GM06990 (cell line): ENCODE data around the gene NHSL2.

ENCODE experiments used
- DNase-seq: peaks from one replicate; pipeline ENCODE4 v3.0.0-alpha.2; 2011; ENCODE audit not compliant: insufficient read length; ENCODE audit errors: extremely low read depth
- H3K27me3 ChIP-seq: replicated peaks from 2 replicates; pipeline ENCODE4 v1.6.0; 2011; ENCODE audit warnings: low read length; ENCODE audit not compliant: control insufficient read depth, insufficient read depth
- H3K36me3 ChIP-seq: 2 replicates; pipeline ENCODE4 v1.5.1; 2011; ENCODE audit warnings: low read length; ENCODE audit not compliant: control insufficient read depth, insufficient read depth
- H3K4me3 ChIP-seq: replicated peaks from 2 replicates; pipeline ENCODE4 v1.5.1; 2011; ENCODE audit warnings: low read depth, mild to moderate bottlenecking, control low read depth, low read length
- TF ChIP-seq, protein P1 (sequence below): IDR thresholded peaks from 2 replicates; pipeline ENCODE4 v1.5.1; 2011; ENCODE audit warnings: low read length, control low read depth, mild to moderate bottlenecking, inconsistent platforms; ENCODE audit not compliant: insufficient read depth, poor library complexity, severe bottlenecking

NHSL2 gene

DNA sequence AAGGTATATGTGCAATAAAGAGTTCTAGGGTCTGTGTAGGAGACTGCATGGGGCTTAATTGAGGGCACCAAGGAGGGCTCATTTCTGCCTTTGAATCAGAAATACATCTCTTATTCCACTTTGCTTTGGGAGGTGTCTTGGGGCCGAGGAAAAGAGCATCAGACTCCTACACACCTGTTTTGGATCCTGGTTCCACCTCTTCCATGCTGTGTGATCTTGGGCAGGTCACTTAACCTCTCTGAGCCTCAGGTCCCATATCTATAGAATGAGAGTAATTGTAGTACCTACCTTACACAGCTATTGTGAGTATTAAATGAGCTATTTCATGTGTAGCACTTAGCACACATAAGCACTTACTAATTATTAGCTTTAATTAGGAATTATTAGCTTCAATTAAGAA lies 120.5 kb downstream of the NHSL2 start:
- DNase-seq, result no peak
- H3K36me3 ChIP-seq, result no peaks in the 10 kb centered on the region
- no peak overlapping the region for H3K4me3 ChIP-seq
- no peaks in the 10 kb centered on the region for H3K27me3 ChIP-seq
- TF ChIP-seq, protein P1, sequence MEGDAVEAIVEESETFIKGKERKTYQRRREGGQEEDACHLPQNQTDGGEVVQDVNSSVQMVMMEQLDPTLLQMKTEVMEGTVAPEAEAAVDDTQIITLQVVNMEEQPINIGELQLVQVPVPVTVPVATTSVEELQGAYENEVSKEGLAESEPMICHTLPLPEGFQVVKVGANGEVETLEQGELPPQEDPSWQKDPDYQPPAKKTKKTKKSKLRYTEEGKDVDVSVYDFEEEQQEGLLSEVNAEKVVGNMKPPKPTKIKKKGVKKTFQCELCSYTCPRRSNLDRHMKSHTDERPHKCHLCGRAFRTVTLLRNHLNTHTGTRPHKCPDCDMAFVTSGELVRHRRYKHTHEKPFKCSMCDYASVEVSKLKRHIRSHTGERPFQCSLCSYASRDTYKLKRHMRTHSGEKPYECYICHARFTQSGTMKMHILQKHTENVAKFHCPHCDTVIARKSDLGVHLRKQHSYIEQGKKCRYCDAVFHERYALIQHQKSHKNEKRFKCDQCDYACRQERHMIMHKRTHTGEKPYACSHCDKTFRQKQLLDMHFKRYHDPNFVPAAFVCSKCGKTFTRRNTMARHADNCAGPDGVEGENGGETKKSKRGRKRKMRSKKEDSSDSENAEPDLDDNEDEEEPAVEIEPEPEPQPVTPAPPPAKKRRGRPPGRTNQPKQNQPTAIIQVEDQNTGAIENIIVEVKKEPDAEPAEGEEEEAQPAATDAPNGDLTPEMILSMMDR, result no peak

GRCh38 chrX:72031634-72032033 lies 121.0 kb downstream of the NHSL2 start:
- no peaks in the 10 kb centered on the region for H3K36me3 ChIP-seq
- DNase-seq, result no peak
- TF ChIP-seq, protein P1, result no peak

DNA sequence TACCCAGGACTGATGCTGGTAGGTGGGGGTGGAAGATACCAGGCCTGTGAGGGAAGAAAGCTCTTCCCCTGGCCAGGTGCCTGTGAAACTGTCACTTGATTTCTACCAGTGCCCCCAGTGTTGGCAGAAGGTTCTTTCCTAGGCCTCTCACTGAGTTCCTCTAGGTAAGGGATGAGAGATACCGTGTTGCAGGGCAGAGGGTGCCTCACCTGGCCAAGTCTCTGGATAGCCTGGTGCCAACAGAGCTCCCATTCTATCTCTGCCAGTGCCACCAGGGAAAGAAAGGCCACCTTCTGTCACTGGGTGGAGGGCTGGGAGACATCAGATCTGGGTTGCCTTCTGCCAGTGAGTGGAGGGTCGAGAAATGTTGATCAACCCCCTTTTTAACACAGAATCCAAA lies 127.0 kb downstream of the NHSL2 start:
- TF ChIP-seq, protein P1, result no peak
- no peak for DNase-seq
- no peak overlapping the region for H3K4me3 ChIP-seq
- no peaks in the 10 kb centered on the region for H3K36me3 ChIP-seq
- no peaks in the 10 kb centered on the region; the same call in 1 of the 2 replicates for H3K27me3 ChIP-seq

More at GRCh38 chrX:72031634-72032033, 121.0 kb downstream of the NHSL2 start:
- no peaks in the 10 kb centered on the region for H3K27me3 ChIP-seq
- no peak overlapping the region for H3K4me3 ChIP-seq

- Histone ChIP-seq H3K36me3 (no peaks in the 10 kb centered on the region), H3K27me3 (no peaks in the 10 kb centered on the region; the same call in none of the 2 replicates), H3K4me3 (no peak overlapping the region)
- no peak for DNase-seq
- TF ChIP-seq, protein P1, result no peak
Measured at GRCh38 chrX:72038016-72038415, 127.4 kb downstream of the NHSL2 start.

GRCh38 chrX:72038868-72039267 lies 128.2 kb downstream of the NHSL2 start:
- Histone ChIP-seq H3K27me3 (no peaks in the 10 kb centered on the region; the same call in none of the 2 replicates), H3K4me3 (no peak overlapping the region), H3K36me3 (no peaks in the 10 kb centered on the region)
- TF ChIP-seq, protein P1, result no peak
- DNase-seq, result no peak

GRCh38 chrX:72040506-72040905 lies 129.9 kb downstream of the NHSL2 start:
- no peak for DNase-seq
- H3K4me3 ChIP-seq, result no peak overlapping the region
- no peaks in the 10 kb centered on the region; the same call in none of the 2 replicates for H3K27me3 ChIP-seq
- H3K36me3 ChIP-seq, result no peaks in the 10 kb centered on the region
- TF ChIP-seq, protein P1, result no peak
